Endometrial microvascular endothelial cells (primary cell): ENCODE data around the gene ASAP3. TPM values are rescaled to one million over a fixed set of nuclear protein-coding genes. Genes with fewer than 3 reads are reported as not detected.
"Not testable (repeated sequence)": the region's sequence is repeated elsewhere in the genome, so short reads cannot be mapped to it uniquely, and the experiment has no call there.

Source experiments
- in situ Hi-C: cut with HindIII; loops from 2 replicates; pipeline ENCODE4 v1.10.0; 2017; ENCODE audit warnings: low sequenced_read_pairs, low pct_unique_long_range_greater_than_20kb; ENCODE audit errors: inconsistent ontology term
- total RNA-seq: library from RNA; depleted of rRNA; stranded (reverse); fragments of >200 nt; gene quantifications from one replicate; pipeline ENCODE4 v1.2.3, GENCODE V29; 2015; ENCODE audit errors: inconsistent ontology term

ASAP3 gene
- total RNA-seq, 1 donor from 2014 or later: 3.2 TPM

- in situ Hi-C loops: no loop called here
These were observed 98.8 kb downstream of the ASAP3 start for GRCh38 chr1:23385119-23385621.

GRCh38 chr1:23384312-23385058 is 99.5 kb downstream of the ASAP3 start:
- in situ Hi-C loops: no loop called here

GRCh38 chr1:23383577-23384311 is 100.2 kb downstream of the ASAP3 start:
- in situ Hi-C loops: no loop called here

- in situ Hi-C loops: no loop called here
These were observed 102.6 kb downstream of the ASAP3 start for GRCh38 chr1:23381233-23381885.

GRCh38 chr1:23380719-23381118 is 103.3 kb downstream of the ASAP3 start:
- in situ Hi-C loops: no loop called here

GRCh38 chr1:23380236-23380635 is 103.7 kb downstream of the ASAP3 start:
- in situ Hi-C loops: not testable (repeated sequence)

Other genes starting within 250 kb of the ASAP3 start
- gene HNRNPR, start 139.9 kb downstream of the ASAP3 start, total RNA-seq: 126 TPM
- 5.5 TPM for gene ZNF436, start 114.3 kb downstream of the ASAP3 start, total RNA-seq
- gene TCEA3, start 59.4 kb downstream of the ASAP3 start, total RNA-seq: not detected
- 2.1 TPM for gene E2F2, start 47.1 kb upstream of the ASAP3 start, total RNA-seq
- 302 TPM for gene ID3, start 75.3 kb upstream of the ASAP3 start, total RNA-seq
- 642 TPM for gene RPL11, start 207.6 kb upstream of the ASAP3 start, total RNA-seq